Body of pancreas (tissue), 4 donors: ENCODE data around the gene USP5.

Experiments used
- CTCF ChIP-seq, 7 experiments: fragments of 450-650 bp in 4 of 7; fragments of 200-600 bp in 3 of 7; sonication (generic) in 3 of 7; IDR thresholded peaks; one replicate each; pipeline ENCODE4 v1.5.1; 2016 to 2019; ENCODE audit warnings: antibody characterized with exemption in 7 of 7
- POLR2A ChIP-seq, 3 donors: fragments of 450-650 bp; IDR thresholded peaks; one replicate each; pipeline ENCODE4 v1.6.1; 2016; ENCODE audit warnings: antibody characterized with exemption in 3 of 3, mild to moderate bottlenecking in 2 of 3

GRCh38 chr12:6840761-6841515 lies 11.0 kb upstream of the USP5 start, which contains the start of gene GNB3:
- TF ChIP-seq CTCF (IDR thresholded peaks at IDR 0.05) (no peak), POLR2A (IDR thresholded peaks at IDR 0.05) (no peak)
